HepG2 (cell line): Measurements from ENCODE around the gene RRAGA. TPM values are rescaled to one million over a fixed set of nuclear protein-coding genes. Genes with fewer than 3 reads are reported as not detected.

Experiments used
- ARID3A ChIP-seq: IDR thresholded peaks from 2 replicates; pipeline ENCODE4 v1.6.1; 2012; ENCODE audit warnings: low read depth, low read length, improper control_type of control experiment
- CBX2 ChIP-seq, 2 experiments: fragments of 200-600 bp in 1 of 2; sonication (generic); formaldehyde crosslinking in 1 of 2; IDR thresholded peaks; 2 replicates each; pipeline versions ENCODE4 v1.7.0 to v1.8.1; 2018 to 2022; ENCODE audit warnings: low read depth in 2 of 2, low read length in 1 of 2, mild to moderate bottlenecking in 1 of 2, missing genetic modification reagents in 1 of 2
- CTCF ChIP-seq: sonication (generic); formaldehyde crosslinking; IDR thresholded peaks from 2 replicates; pipeline ENCODE4 v1.5.0; 2020; ENCODE audit warnings: mild to moderate bottlenecking, missing genetic modification reagents, moderate library complexity
- FOXO4 ChIP-seq: sonication (generic); formaldehyde crosslinking; conservative IDR thresholded peaks from 2 replicates; pipeline ENCODE4 v1.8.1; 2023; ENCODE audit warnings: missing genetic modification reagents
- HNRNPK ChIP-seq: fragments of 200-400 bp; formaldehyde crosslinking; IDR thresholded peaks from 2 replicates; pipeline ENCODE4 v1.6.1; 2018; ENCODE audit warnings: low read length, low read depth, moderate library complexity, mild to moderate bottlenecking; ENCODE audit not compliant: poor library complexity, severe bottlenecking
- HNRNPUL1 ChIP-seq: fragments of 200-400 bp; formaldehyde crosslinking; IDR thresholded peaks from 2 replicates; pipeline ENCODE4 v1.6.1; 2017; ENCODE audit warnings: low read depth, mild to moderate bottlenecking, low read length, moderate library complexity
- KLF12 ChIP-seq: sonication (generic); formaldehyde crosslinking; IDR thresholded peaks from 2 replicates; pipeline ENCODE4 v1.4.0; 2020; ENCODE audit warnings: missing genetic modification reagents, borderline replicate concordance
- MIER2 ChIP-seq: IDR thresholded peaks from 2 replicates; pipeline ENCODE4 v1.6.1; 2016; ENCODE audit warnings: missing biosample characterization, missing genetic modification reagents
- MIER3 ChIP-seq: IDR thresholded peaks from 2 replicates; pipeline ENCODE4 v1.6.1; 2016; ENCODE audit warnings: missing compliant biosample characterization, borderline replicate concordance
- MXD1 ChIP-seq: sonication (generic); formaldehyde crosslinking; IDR thresholded peaks from 2 replicates; pipeline ENCODE4 v1.4.0; 2020; ENCODE audit warnings: mild to moderate bottlenecking, missing genetic modification reagents
- NCOA1 ChIP-seq: sonication (generic); formaldehyde crosslinking; IDR thresholded peaks from 2 replicates; pipeline ENCODE4 v1.9.0; 2021; ENCODE audit warnings: missing genetic modification reagents
- NFRKB ChIP-seq: fragments of 450-650 bp; IDR thresholded peaks from 2 replicates; pipeline ENCODE4 v1.6.1; 2017
- PRMT3 ChIP-seq: sonication (generic); formaldehyde crosslinking; IDR thresholded peaks from 2 replicates; pipeline ENCODE4 v1.8.1; 2022; ENCODE audit warnings: low read depth, mild to moderate bottlenecking, moderate library complexity, missing genetic modification reagents, borderline replicate concordance
- REL ChIP-seq: sonication (generic); formaldehyde crosslinking; conservative IDR thresholded peaks from 2 replicates; pipeline ENCODE4 v1.8.0; 2022; ENCODE audit warnings: mild to moderate bottlenecking, missing genetic modification reagents, moderate library complexity
- SATB2 ChIP-seq: sonication (generic); formaldehyde crosslinking; IDR thresholded peaks from 2 replicates; pipeline ENCODE4 v1.5.0; 2020; ENCODE audit warnings: missing genetic modification reagents
- SP140L ChIP-seq: sonication (generic); formaldehyde crosslinking; IDR thresholded peaks from 2 replicates; pipeline ENCODE4 v1.4.0; 2020; ENCODE audit warnings: missing genetic modification reagents, borderline replicate concordance
- ZBTB1 ChIP-seq: sonication (generic); formaldehyde crosslinking; IDR thresholded peaks from 2 replicates; pipeline ENCODE4 v1.4.0; 2020; ENCODE audit warnings: missing genetic modification reagents, borderline replicate concordance
- ZC3H13 ChIP-seq: sonication (generic); formaldehyde crosslinking; IDR thresholded peaks from 2 replicates; pipeline ENCODE4 v1.8.1; 2023; ENCODE audit warnings: mild to moderate bottlenecking, missing genetic modification reagents, moderate library complexity
- ZNF430 ChIP-seq: sonication (generic); formaldehyde crosslinking; IDR thresholded peaks from 2 replicates; pipeline ENCODE4 v1.9.0; 2021; ENCODE audit warnings: mild to moderate bottlenecking, missing genetic modification reagents
- ZNF619 ChIP-seq: sonication (generic); formaldehyde crosslinking; IDR thresholded peaks from 2 replicates; pipeline ENCODE4 v1.4.0; 2020; ENCODE audit warnings: mild to moderate bottlenecking, missing genetic modification reagents
- ZNF772 ChIP-seq: sonication (generic); formaldehyde crosslinking; IDR thresholded peaks from 2 replicates; pipeline ENCODE4 v1.5.0; 2020; ENCODE audit warnings: mild to moderate bottlenecking, missing genetic modification reagents
- polyA plus RNA-seq, 8 experiments: library from polyadenylated mRNA; depleted of rRNA in 3 of 8; stranded (reverse) in 7 of 8; unstranded in 1 of 8; fragments of >200 nt; fragmentation: Illumina TruSeq in 4 of 8; extraction: Trizol in 4 of 8; gene quantifications; 2 replicates each; pipeline versions ENCODE4 v1.2.1 to v1.2.3, GENCODE V29; 2011 to 2016; ENCODE audit warnings: low read depth in 4 of 8, missing spikeins in 1 of 8, mixed read lengths in 1 of 8; ENCODE audit not compliant: insufficient read depth in 1 of 8
- total RNA-seq, 5 experiments: library from RNA; depleted of rRNA; stranded (reverse); fragments of >200 nt; fragmentation: Illumina TruSeq; extraction: Trizol; gene quantifications; 2 replicates each; pipeline ENCODE4 v1.2.3, GENCODE V29; 2016; ENCODE audit warnings: low read depth in 1 of 5

Gene RRAGA
- total and polyA plus RNA-seq, 2 of the 13 experiments (the other 11 are each of a cell fraction or from before 2014, with no cell fraction given), result 37.5 to 118 TPM

- TF ChIP-seq FOXO4 (CRISPR knock-in tag) (0 out of 2 replicates have a peak, but pooled peaks have one; percentile 90), MIER3 (CRISPR knock-in tag) (peak; percentile 24; the same call in 1 of the 2 replicates), MIER2 (CRISPR knock-in tag) (peak; percentile 65), ZBTB1 (CRISPR knock-in tag) (no peak), HNRNPK (no peak), MXD1 (no peak), SATB2 (CRISPR knock-in tag) (no peak), HNRNPUL1 (no peak), PRMT3 (CRISPR knock-in tag) (no peak), KLF12 (CRISPR knock-in tag) (peak; percentile 77; the same call in 1 of the 2 replicates), NCOA1 (CRISPR knock-in tag) (peak; percentile 61; the same call in 1 of the 2 replicates), CBX2 (IDR thresholded peaks at IDR 0.05; ENCODE audit: low read depth, low read length) (no peak), CBX2 (CRISPR knock-in tag; IDR thresholded peaks at IDR 0.05; ENCODE audit: low read depth) (no peak), ZNF619 (CRISPR knock-in tag) (peak; percentile 95), REL (no peak; the same call in 1 of the 2 replicates), ZC3H13 (CRISPR knock-in tag) (peak; percentile 33; the same call in 1 of the 2 replicates), NFRKB (no peak), ARID3A (no peak; the same call in 1 of the 2 replicates), ZNF772 (peak; percentile 53), CTCF (CRISPR knock-in tag) (peak; percentile 98), ZNF430 (CRISPR knock-in tag) (peak; percentile 95), SP140L (CRISPR knock-in tag) (no peak)
Observed at GRCh38 chr9:19048966-19049916, at the start of gene RRAGA (continued).
